SK-N-MC (cell line): ENCODE results near the gene LTO1.

Experiments used
- EZH2 ChIP-seq: fragments of 200-600 bp; sonication (generic); IDR thresholded peaks from one replicate; pipeline ENCODE4 v1.6.1; 2017; ENCODE audit warnings: antibody characterized with exemption
- FOXP2 ChIP-seq: optimal IDR thresholded peaks from 2 replicates; pipeline ENCODE3; 2011; ENCODE audit warnings: mild to moderate bottlenecking, moderate library complexity; ENCODE audit not compliant: insufficient read depth; ENCODE audit errors: extremely low read length, control extremely low read depth
- POLR2AphosphoS5 ChIP-seq: IDR thresholded peaks from 2 replicates; pipeline ENCODE4 v1.6.1; 2012; ENCODE audit warnings: mild to moderate bottlenecking, low read depth, low read length, borderline replicate concordance

DNA sequence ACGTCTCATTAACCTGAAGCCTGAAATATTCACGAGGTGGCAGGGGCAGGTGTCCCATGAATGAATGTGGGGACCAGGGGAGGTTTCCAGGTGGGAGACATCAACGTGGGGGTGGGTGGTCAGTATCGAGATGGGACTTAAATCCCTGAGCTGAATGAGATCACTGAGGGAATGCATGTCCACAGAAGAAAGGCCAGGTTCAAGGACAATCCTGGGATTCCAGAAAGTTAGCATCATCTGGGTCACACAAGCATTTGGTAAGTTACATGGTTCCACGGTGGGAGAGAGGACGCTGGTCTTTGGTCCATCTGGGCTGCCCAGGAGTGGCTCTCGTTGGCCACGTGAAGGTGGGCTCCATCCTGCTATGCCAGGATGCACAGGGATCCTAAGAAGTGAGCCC is 56.9 kb downstream of the LTO1 start:
- TF ChIP-seq EZH2 (no peak), POLR2AphosphoS5 (no peak), FOXP2 (no peak)
